ENCODE measurements around the gene GNPNAT1. TPM values are rescaled to one million over a fixed set of nuclear protein-coding genes. Genes with fewer than 3 reads are reported as not detected.

GNPNAT1 gene
- total and polyA plus RNA-seq, 2 donors (not counting 3 experiments of a cell fraction or from before 2014, with no cell fraction given), result 18.7 to 38.9 TPM

DNA sequence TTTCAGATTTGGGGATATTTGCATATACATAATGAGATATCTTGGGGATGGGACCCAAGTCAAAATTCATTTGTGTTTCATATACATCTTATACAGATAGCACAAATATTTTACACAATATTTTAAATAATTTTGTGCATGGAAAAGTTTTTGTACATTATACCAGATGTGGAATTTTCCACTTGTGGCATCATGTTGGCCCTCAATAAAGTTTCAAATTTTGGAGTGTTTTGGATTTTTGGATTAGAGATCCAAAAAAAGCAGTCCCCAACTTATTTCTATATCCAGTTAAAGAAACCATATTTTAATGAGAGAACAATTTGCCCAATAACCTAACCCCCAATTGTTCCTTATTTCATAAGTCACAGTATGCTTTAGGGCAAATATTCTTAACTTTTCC is 4.5 kb downstream of the GNPNAT1 start:
- no peak overlapping the region for H3K27ac ChIP-seq (ENCODE audit: insufficient read depth, low read depth, low read length)
- intact Hi-C loops (cut with micrococcal nuclease) (no loop called here), dilution Hi-C loops (cut with MboI; ENCODE audit: extremely low pct_ligation_motif_present, low sequenced_read_pairs) (no loop called here)
- no peak for DNase-seq (ENCODE audit: low read depth, low spot score)
- H3K9me1 ChIP-seq (replicated peaks; ENCODE audit: control insufficient read depth, extremely low read depth, insufficient read depth, low read length), result no peaks in the 10 kb centered on the region
- no peak overlapping the region for H3K4me2 ChIP-seq (ENCODE audit: insufficient read depth, low read length)
- CTCF ChIA-PET, result interaction anchor here (1.0 kb wide), 2 partner anchors 8 to 27 kb away, joined by 3 to 4 read pairs; no protein-coding TSS in a partner anchor
- peaks cover 63% of the 10 kb centered on the region for H3K79me2 ChIP-seq (ENCODE audit: control insufficient read depth, insufficient read depth, low read length)
- H4K20me1 ChIP-seq (replicated peaks; ENCODE audit: control insufficient read depth, extremely low read depth, insufficient read depth, low read length), result no peaks in the 10 kb centered on the region
- H3K9me3 ChIP-seq (replicated peaks; ENCODE audit: control insufficient read depth, insufficient read depth, low read length), result no peaks in the 10 kb centered on the region
- H2AFZ ChIP-seq (ENCODE audit: low read depth, low read length), result no peak overlapping the region
- peaks cover 0 to 13% of the 10 kb centered on the region in 2 experiments for H3K36me3 ChIP-seq (ENCODE audit: control insufficient read depth in 2 of 2, extremely low read depth in 1 of 2, insufficient read depth in 2 of 2, low read length in 2 of 2)
- no peak overlapping the region for H3K4me3 ChIP-seq (replicated peaks in 1 of 3; ENCODE audit: insufficient read depth in 1 of 3, low read depth in 1 of 3, low read length in 3 of 3)
- TF ChIP-seq JUN (IDR thresholded peaks at IDR 0.05; ENCODE audit: borderline replicate concordance, insufficient read depth, insufficient read length, low read depth) (no peak), MYC (IDR thresholded peaks at IDR 0.05; ENCODE audit: low read depth, low read length) (no peak), POLR2A (IDR thresholded peaks at IDR 0.05; ENCODE audit: low read depth, low read length) (no peak), POLR2AphosphoS5 (IDR thresholded peaks at IDR 0.05; ENCODE audit: insufficient read depth, low read depth, low read length) (no peak), GATA2 (IDR thresholded peaks at IDR 0.05; ENCODE audit: insufficient read depth, insufficient read length, low read depth, low read length) (no peak), FOS (IDR thresholded peaks at IDR 0.05; ENCODE audit: borderline replicate concordance, insufficient read depth, low read length) (no peak), EZH2 (IDR thresholded peaks at IDR 0.05; ENCODE audit: borderline replicate concordance, low read depth, low read length, severe bottlenecking) (no peak)
- TF ChIP-seq, protein P1, sequence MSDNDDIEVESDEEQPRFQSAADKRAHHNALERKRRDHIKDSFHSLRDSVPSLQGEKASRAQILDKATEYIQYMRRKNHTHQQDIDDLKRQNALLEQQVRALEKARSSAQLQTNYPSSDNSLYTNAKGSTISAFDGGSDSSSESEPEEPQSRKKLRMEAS (IDR thresholded peaks at IDR 0.05; ENCODE audit: insufficient read depth, insufficient read length), result no peak
- TF ChIP-seq, protein P2, sequence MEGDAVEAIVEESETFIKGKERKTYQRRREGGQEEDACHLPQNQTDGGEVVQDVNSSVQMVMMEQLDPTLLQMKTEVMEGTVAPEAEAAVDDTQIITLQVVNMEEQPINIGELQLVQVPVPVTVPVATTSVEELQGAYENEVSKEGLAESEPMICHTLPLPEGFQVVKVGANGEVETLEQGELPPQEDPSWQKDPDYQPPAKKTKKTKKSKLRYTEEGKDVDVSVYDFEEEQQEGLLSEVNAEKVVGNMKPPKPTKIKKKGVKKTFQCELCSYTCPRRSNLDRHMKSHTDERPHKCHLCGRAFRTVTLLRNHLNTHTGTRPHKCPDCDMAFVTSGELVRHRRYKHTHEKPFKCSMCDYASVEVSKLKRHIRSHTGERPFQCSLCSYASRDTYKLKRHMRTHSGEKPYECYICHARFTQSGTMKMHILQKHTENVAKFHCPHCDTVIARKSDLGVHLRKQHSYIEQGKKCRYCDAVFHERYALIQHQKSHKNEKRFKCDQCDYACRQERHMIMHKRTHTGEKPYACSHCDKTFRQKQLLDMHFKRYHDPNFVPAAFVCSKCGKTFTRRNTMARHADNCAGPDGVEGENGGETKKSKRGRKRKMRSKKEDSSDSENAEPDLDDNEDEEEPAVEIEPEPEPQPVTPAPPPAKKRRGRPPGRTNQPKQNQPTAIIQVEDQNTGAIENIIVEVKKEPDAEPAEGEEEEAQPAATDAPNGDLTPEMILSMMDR (IDR thresholded peaks at IDR 0.05; ENCODE audit: extremely low read depth in 1 of 2, insufficient read depth in 1 of 2, low read depth in 1 of 2, low read length in 2 of 2), result no peak
- H3K4me1 ChIP-seq (ENCODE audit: control insufficient read depth, extremely low read depth, insufficient read depth, low read length), result peaks cover 22% of the 10 kb centered on the region
- no peak overlapping the region for H3K9ac ChIP-seq (replicated peaks; ENCODE audit: extremely low read depth, insufficient read depth, low read length)
- POLR2A ChIA-PET, result no interaction called here
- no peak for FAIRE-seq
- H3K27me3 ChIP-seq (ENCODE audit: control insufficient read depth in 2 of 2, insufficient read depth in 2 of 2, low read length in 2 of 2), result no peaks in the 10 kb centered on the region
- BruUV-seq (replicated peaks), result no TSS peak
